Endothelial cell (in vitro differentiated cells): ENCODE results near the gene FRMD1. TPM values are rescaled to one million over a fixed set of nuclear protein-coding genes. Genes with fewer than 3 reads are reported as not detected.

Experiments used
- DNase-seq: peaks from one replicate; pipeline ENCODE4 v3.0.0; 2021; ENCODE audit warnings: low spot score
- H3K27ac Mint-ChIP-seq: one replicate; pipeline ENCODE4 v1.8.0; 2021; ENCODE audit warnings: mixed read lengths, inconsistent platforms; ENCODE audit not compliant: unreplicated experiment
- H3K27me3 Mint-ChIP-seq: one replicate; pipeline ENCODE4 v1.8.0; 2021; ENCODE audit warnings: mild to moderate bottlenecking, moderate library complexity, mixed read lengths, inconsistent platforms; ENCODE audit not compliant: unreplicated experiment
- H3K36me3 Mint-ChIP-seq: one replicate; pipeline ENCODE4 v1.8.0; 2021; ENCODE audit warnings: mild to moderate bottlenecking, low read depth, mixed read lengths, inconsistent platforms; ENCODE audit not compliant: unreplicated experiment
- H3K4me1 Mint-ChIP-seq: one replicate; pipeline ENCODE4 v1.8.0; 2021; ENCODE audit warnings: mild to moderate bottlenecking, mixed read lengths, inconsistent platforms; ENCODE audit not compliant: unreplicated experiment
- H3K4me3 Mint-ChIP-seq: one replicate; pipeline ENCODE4 v1.8.0; 2021; ENCODE audit warnings: mild to moderate bottlenecking, mixed read lengths, inconsistent platforms; ENCODE audit not compliant: unreplicated experiment
- H3K9me3 Mint-ChIP-seq: one replicate; pipeline ENCODE4 v1.8.0; 2021; ENCODE audit warnings: mixed read lengths, inconsistent platforms; ENCODE audit not compliant: unreplicated experiment
- total RNA-seq: library from RNA; stranded (reverse); fragmentation: NEBNext Ultra II Directional; extraction: Animal tissue kit (Norgen Biotek cat#: 25700); gene quantifications from one replicate; pipeline ENCODE4 v1.2.1, GENCODE V29; 2021; ENCODE audit not compliant: unreplicated experiment
- TF ChIP-seq, protein P1 (sequence below): fragments of 200-600 bp; sonication (generic); IDR thresholded peaks from one replicate; pipeline ENCODE4 v1.5.0; 2021; ENCODE audit warnings: antibody characterized with exemption; ENCODE audit not compliant: unreplicated experiment

Gene FRMD1
- total RNA-seq, 1 donor from 2014 or later = 0.05 TPM

DNA sequence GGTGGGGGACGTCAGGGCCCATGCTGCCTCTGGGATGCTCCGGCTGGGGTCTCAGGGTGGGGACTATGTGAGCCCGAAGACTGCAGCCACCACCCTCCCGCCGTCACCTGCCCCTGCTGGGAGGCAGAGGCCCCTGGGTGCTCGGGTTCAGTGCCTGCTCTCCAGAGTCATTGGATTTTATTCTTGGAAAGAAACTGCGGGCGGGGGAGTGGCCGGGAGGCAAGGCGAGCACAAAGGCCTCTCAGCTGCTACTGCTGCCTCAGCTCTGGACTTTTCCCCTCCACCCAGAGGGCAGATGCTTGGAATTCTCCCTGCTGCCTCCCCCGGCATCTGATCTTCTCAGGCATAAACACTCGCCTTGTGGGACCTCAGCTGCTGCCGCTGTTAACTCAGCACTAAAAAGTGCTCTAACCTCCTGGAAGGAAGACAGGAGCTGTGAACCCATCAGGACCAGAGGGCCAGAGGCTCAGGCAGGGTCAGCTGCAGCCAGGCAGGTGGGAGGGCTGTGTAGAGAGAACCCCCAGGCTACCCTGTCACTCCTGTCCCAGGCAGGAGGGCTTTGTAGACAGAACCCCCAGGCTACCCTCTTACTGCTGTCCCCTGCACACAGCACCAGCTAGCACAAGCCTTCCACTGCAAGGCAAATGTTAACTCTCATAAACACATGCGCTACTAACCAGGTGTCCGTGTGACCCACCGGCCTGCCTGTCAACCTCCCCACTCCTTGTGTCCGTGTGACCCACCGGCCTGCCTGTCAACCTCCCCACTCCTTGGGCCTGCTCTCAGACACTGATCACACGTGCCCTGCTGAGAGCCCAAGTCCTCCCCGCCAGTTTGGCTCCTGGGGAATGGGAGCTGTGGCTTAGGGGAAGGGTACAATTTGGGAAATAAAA lies 9.4 kb upstream of the FRMD1 start:
- no peak overlapping the region for H3K4me3 Mint-ChIP-seq
- H3K4me1 Mint-ChIP-seq = peaks cover under 1% of the 10 kb centered on the region
- peaks cover 10% of the 10 kb centered on the region for H3K27me3 Mint-ChIP-seq
- no peaks in the 10 kb centered on the region for H3K36me3 Mint-ChIP-seq
- no peak overlapping the region for H3K27ac Mint-ChIP-seq
- DNase-seq = no peak
- no peaks in the 10 kb centered on the region for H3K9me3 Mint-ChIP-seq
- TF ChIP-seq, protein P1, sequence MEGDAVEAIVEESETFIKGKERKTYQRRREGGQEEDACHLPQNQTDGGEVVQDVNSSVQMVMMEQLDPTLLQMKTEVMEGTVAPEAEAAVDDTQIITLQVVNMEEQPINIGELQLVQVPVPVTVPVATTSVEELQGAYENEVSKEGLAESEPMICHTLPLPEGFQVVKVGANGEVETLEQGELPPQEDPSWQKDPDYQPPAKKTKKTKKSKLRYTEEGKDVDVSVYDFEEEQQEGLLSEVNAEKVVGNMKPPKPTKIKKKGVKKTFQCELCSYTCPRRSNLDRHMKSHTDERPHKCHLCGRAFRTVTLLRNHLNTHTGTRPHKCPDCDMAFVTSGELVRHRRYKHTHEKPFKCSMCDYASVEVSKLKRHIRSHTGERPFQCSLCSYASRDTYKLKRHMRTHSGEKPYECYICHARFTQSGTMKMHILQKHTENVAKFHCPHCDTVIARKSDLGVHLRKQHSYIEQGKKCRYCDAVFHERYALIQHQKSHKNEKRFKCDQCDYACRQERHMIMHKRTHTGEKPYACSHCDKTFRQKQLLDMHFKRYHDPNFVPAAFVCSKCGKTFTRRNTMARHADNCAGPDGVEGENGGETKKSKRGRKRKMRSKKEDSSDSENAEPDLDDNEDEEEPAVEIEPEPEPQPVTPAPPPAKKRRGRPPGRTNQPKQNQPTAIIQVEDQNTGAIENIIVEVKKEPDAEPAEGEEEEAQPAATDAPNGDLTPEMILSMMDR = no peak

DNA sequence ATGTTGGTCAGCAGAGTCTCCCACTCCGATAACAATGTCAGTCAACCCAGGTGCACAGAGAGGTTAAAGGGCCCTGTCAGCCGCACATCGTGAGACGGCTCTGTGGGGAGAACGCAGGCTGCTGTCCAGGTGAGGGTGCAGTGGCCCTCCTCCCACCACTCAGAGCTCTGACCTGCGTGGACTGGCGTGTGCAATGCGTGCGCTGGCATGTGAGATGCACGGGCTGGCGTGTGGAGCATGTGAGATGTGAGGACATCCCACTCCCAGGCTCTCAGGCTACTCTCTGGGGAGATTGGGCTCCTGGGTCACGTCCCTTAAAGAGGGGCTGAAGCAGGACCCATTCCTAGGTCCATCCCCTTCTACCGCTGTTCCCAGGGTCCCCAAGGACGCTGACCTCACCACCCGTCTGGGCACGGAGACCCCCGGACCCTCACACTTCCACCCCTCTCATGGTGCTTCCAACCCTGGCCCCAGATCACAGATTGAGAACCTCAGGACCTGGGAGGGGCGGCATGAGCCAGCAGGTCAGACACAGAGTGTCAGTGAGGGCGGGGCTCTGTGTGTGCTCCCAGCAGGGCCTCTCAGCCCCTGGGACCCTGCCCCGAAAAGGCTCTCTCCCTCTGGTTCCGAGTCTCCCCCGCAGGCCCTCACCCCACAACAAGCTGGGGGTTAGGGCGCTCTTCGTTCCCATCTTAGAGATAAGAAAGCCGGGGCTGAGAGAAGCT lies 8.6 kb upstream of the FRMD1 start:
- Mint-ChIP-seq H3K9me3 (no peaks in the 10 kb centered on the region), H3K4me3 (no peak overlapping the region), H3K27me3 (peaks cover 10% of the 10 kb centered on the region), H3K4me1 (peaks cover 3% of the 10 kb centered on the region), H3K27ac (no peak overlapping the region), H3K36me3 (no peaks in the 10 kb centered on the region)
- no peak for DNase-seq
- TF ChIP-seq, protein P1 = no peak

DNA sequence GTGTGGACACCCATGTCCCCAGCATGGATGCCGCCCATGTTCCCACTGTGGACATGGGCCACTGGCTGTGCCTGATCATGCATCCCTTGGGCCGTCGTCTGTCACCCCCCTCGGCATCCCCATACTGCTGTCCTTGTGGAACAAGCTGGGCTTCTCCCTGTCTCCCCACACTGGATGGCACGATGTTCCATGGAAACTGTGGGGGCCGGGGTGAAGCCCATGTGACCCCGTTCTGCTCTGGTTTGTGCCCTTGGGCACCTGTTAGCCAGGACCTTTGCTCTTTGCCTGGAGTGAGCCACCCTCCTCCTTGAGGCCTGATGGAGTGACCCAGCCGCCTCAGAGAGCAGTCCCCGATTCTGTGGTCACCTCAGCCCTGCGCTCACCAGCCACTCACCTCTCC lies 7.6 kb upstream of the FRMD1 start:
- no peak for DNase-seq
- H3K27ac Mint-ChIP-seq = no peak overlapping the region
- no peaks in the 10 kb centered on the region for H3K36me3 Mint-ChIP-seq
- H3K27me3 Mint-ChIP-seq = peaks cover 10% of the 10 kb centered on the region
- peak overlapping the region; percentile 0 for H3K4me3 Mint-ChIP-seq
- H3K4me1 Mint-ChIP-seq = peaks cover 5% of the 10 kb centered on the region
- H3K9me3 Mint-ChIP-seq = no peaks in the 10 kb centered on the region
- TF ChIP-seq, protein P1 = no peak

DNA sequence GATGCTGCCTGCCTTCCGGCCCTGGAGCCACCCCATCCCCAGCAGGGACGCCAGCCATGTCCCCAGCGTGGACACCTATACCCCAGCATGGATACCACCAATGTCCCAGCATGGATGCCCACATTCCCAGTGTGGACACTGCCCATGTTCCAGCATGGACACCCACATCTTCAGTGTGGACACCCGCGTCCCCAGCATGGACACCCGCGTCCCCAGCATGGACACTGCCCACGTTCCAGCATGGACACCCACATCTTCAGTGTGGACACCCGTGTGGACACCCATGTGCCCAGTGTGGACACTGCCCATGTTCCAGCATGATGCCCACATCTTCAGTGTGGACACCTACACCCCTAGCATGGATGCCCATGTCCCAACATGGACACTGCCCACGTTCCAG lies 7.1 kb upstream of the FRMD1 start:
- Mint-ChIP-seq H3K36me3 (no peaks in the 10 kb centered on the region), H3K9me3 (no peaks in the 10 kb centered on the region), H3K27me3 (peaks cover 10% of the 10 kb centered on the region), H3K4me1 (peaks cover 9% of the 10 kb centered on the region), H3K4me3 (no peak overlapping the region), H3K27ac (no peak overlapping the region)
- TF ChIP-seq, protein P1 = no peak
- no peak for DNase-seq
